ENCODE measurements around the gene SELENOP. TPM values are rescaled to one million over a fixed set of nuclear protein-coding genes. Genes with fewer than 3 reads are reported as not detected.

The SELENOP gene
- total RNA-seq, 1 donor from 2014 or later: 344 TPM

DNA sequence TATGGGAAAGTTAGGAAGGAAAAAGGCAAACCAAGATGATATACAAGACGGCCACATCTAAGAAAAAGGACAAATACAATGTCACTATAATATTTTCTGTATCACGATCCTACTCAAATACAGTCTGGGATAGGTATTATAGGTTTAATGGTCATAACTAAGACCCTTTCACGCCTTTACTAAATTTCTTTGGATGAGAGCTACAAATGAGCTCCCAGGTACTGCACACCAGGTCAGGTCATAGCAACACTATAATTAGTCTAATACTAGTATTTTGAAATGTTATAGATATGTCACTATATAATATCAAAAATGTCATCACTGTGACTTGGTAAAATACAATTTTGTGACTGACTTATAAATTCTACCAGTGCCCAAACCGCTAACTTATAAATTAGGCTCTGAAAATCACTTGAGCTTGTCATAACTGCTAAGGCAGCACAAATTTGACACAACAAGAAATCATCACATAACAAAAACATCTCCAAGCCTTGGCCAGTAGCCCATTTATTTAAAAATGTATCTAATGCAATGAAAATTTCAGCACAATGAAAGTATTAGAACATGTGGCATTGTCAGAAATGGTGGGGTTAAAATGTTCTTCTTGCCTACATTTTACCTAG lies 6.9 kb downstream of the SELENOP start:
- Histone ChIP-seq H3K27ac (no peak overlapping the region), H3K4me3 (no peak overlapping the region), H3K4me1 (peaks cover 24% of the 10 kb centered on the region), H3K36me3 (peaks cover 0 to 65% of the 10 kb centered on the region in 2 donors), H3K9me3 (no peaks in the 10 kb centered on the region), H3K27me3 (no peaks in the 10 kb centered on the region)
- TF ChIP-seq POLR2A (IDR thresholded peaks at IDR 0.05) (no peak), POLR2AphosphoS5 (IDR thresholded peaks at IDR 0.05; ENCODE audit: insufficient read depth in 1 of 2, low read depth in 1 of 2) (no peak)
- TF ChIP-seq, protein P1, sequence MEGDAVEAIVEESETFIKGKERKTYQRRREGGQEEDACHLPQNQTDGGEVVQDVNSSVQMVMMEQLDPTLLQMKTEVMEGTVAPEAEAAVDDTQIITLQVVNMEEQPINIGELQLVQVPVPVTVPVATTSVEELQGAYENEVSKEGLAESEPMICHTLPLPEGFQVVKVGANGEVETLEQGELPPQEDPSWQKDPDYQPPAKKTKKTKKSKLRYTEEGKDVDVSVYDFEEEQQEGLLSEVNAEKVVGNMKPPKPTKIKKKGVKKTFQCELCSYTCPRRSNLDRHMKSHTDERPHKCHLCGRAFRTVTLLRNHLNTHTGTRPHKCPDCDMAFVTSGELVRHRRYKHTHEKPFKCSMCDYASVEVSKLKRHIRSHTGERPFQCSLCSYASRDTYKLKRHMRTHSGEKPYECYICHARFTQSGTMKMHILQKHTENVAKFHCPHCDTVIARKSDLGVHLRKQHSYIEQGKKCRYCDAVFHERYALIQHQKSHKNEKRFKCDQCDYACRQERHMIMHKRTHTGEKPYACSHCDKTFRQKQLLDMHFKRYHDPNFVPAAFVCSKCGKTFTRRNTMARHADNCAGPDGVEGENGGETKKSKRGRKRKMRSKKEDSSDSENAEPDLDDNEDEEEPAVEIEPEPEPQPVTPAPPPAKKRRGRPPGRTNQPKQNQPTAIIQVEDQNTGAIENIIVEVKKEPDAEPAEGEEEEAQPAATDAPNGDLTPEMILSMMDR (IDR thresholded peaks at IDR 0.05): no peak
- intact Hi-C loops (cut with DNase I): no loop called here
- no peak for DNase-seq (ENCODE audit: extremely low spot score in 2 of 2)

DNA sequence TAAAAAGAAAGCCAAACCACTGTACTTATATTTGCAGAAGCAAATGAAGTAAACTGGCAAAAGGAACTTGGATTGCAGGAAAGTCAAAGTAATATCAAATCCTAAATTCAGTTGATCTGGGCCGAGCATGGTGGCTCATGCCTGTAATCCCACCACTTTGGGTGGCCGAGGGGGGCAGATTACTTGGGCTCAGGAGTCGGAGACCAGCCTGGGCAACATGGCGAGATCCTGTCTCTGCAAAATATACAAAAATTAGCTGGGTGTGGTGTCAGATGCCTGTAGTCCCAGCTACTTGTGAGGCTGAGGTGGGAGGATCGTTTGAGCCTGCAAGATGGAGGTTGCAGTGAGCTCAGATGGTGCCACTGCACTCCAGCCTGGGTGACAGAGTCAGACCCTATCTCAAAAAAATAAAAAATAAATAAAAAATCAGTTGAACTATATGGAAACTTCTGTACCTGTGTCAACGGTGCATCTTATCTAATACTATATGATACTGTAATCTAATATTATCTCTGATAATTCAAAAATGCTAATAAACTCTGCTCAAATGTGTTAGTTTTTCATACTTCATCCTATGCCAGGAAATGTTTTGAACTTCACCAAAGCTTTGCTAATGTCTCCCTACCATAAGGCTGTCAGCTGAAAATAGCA lies 10.1 kb downstream of the SELENOP start:
- intact Hi-C loops (cut with DNase I): no loop called here
- Histone ChIP-seq H3K27ac (no peak overlapping the region), H3K4me1 (no peaks in the 10 kb centered on the region), H3K27me3 (no peaks in the 10 kb centered on the region), H3K4me3 (no peak overlapping the region), H3K9me3 (no peaks in the 10 kb centered on the region), H3K36me3 (peaks cover 0 to 59% of the 10 kb centered on the region in 2 donors)
- no peak for DNase-seq (ENCODE audit: extremely low spot score in 2 of 2)
- no peak for TF ChIP-seq POLR2A (IDR thresholded peaks at IDR 0.05)
- TF ChIP-seq, protein P1 (IDR thresholded peaks at IDR 0.05): no peak
- TF ChIP-seq POLR2AphosphoS5 (IDR thresholded peaks at IDR 0.05; ENCODE audit: insufficient read depth in 1 of 2, low read depth in 1 of 2): no peak

GRCh38 chr5:42800748-42801330 lies 10.9 kb downstream of the SELENOP start:
- DNase-seq (ENCODE audit: extremely low spot score in 2 of 2): no peak
- TF ChIP-seq, protein P1 (IDR thresholded peaks at IDR 0.05): no peak
- Histone ChIP-seq H3K27me3 (no peaks in the 10 kb centered on the region), H3K27ac (no peak overlapping the region), H3K9me3 (no peaks in the 10 kb centered on the region), H3K4me1 (no peaks in the 10 kb centered on the region), H3K36me3 (peaks cover 0 to 51% of the 10 kb centered on the region in 2 donors), H3K4me3 (no peak overlapping the region)
- intact Hi-C loops (cut with DNase I): no loop called here

GRCh38 chr5:42799668-42800114 lies 12.0 kb downstream of the SELENOP start:
- TF ChIP-seq, protein P1 (IDR thresholded peaks at IDR 0.05): no peak
- TF ChIP-seq POLR2A (IDR thresholded peaks at IDR 0.05) (no peak), POLR2AphosphoS5 (IDR thresholded peaks at IDR 0.05; ENCODE audit: insufficient read depth in 1 of 2, low read depth in 1 of 2) (no peak)
- Histone ChIP-seq H3K36me3 (peaks cover 0 to 40% of the 10 kb centered on the region in 2 donors), H3K27me3 (no peaks in the 10 kb centered on the region), H3K27ac (no peak overlapping the region), H3K4me1 (no peaks in the 10 kb centered on the region), H3K9me3 (no peaks in the 10 kb centered on the region), H3K4me3 (no peak overlapping the region)
- DNase-seq (ENCODE audit: extremely low spot score in 2 of 2): no peak
- intact Hi-C loops (cut with DNase I): no loop called here

DNA sequence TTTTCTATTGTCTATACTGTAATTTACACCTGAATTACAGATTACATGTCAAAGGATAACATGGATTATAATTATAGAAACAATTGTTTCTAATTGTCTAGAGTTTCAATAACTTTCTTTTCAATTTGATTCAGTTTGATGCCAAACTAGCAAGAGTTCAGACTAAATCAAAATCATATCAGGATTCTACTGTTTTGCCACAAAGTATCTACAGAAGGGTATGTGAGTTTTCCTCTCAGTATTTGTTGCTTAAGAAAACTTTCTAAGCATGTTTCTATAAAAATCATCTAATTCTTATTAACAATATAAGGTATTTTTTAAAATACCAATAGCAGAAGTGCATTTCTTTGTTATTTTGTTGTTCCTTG lies 12.5 kb downstream of the SELENOP start:
- Histone ChIP-seq H3K4me1 (no peaks in the 10 kb centered on the region), H3K36me3 (peaks cover 0 to 36% of the 10 kb centered on the region in 2 donors), H3K27me3 (no peaks in the 10 kb centered on the region), H3K4me3 (no peak overlapping the region), H3K27ac (no peak overlapping the region), H3K9me3 (no peaks in the 10 kb centered on the region)
- TF ChIP-seq, protein P1 (IDR thresholded peaks at IDR 0.05): no peak
- TF ChIP-seq POLR2A (IDR thresholded peaks at IDR 0.05) (no peak), POLR2AphosphoS5 (IDR thresholded peaks at IDR 0.05; ENCODE audit: insufficient read depth in 1 of 2, low read depth in 1 of 2) (no peak)
- DNase-seq (ENCODE audit: extremely low spot score in 2 of 2): no peak
- intact Hi-C loops (cut with DNase I): no loop called here
